Fibroblast of skin of left biceps (primary cell): ENCODE data around the gene ATP6V0D1.

Experiments
- DNase-seq, 2 experiments: peaks; one replicate each; pipeline ENCODE4 v3.0.0-alpha.2; 2013; ENCODE audit warnings: low read depth in 2 of 2

The ATP6V0D1 gene

DNA sequence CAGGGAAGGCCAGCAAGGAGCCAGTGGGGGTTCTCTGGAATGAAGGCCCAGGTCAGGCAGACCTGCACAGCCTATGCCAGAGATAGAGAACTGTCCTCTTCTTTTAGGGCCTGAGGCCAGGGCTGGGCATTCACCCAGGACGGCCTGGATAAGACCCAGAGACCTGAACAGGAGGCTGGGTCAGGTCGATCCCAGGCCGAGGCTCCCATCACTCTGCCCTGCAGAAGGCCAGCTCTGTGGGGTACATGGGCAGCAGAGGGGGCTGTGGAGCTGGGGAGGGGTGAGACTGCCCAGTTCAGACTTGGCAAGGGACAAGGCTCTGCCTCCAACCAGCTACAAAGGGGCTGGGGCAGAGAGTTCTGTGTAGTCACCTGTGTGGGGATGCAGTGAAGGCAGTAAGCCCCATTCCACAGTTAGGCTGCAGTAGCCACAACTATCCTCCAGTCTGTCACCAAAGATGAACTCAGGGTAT lies 35.5 kb downstream of the ATP6V0D1 start:
- no peak for DNase-seq

DNA sequence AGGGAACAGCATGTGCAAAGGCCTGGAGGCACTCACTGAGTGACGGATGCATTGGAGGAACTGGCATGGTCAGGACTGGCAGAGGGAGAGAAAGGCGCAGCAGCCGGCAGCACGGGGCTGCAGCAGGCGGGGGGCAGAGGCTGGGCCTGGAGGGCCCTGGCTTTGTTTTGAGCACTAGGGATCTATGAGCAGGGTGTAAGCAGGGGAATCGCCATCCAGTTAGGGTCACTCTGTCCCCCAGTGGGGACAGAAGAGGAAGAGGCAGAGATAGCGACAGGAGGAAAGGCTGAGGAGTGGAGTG lies 35.9 kb downstream of the ATP6V0D1 start:
- no peak for DNase-seq

DNA sequence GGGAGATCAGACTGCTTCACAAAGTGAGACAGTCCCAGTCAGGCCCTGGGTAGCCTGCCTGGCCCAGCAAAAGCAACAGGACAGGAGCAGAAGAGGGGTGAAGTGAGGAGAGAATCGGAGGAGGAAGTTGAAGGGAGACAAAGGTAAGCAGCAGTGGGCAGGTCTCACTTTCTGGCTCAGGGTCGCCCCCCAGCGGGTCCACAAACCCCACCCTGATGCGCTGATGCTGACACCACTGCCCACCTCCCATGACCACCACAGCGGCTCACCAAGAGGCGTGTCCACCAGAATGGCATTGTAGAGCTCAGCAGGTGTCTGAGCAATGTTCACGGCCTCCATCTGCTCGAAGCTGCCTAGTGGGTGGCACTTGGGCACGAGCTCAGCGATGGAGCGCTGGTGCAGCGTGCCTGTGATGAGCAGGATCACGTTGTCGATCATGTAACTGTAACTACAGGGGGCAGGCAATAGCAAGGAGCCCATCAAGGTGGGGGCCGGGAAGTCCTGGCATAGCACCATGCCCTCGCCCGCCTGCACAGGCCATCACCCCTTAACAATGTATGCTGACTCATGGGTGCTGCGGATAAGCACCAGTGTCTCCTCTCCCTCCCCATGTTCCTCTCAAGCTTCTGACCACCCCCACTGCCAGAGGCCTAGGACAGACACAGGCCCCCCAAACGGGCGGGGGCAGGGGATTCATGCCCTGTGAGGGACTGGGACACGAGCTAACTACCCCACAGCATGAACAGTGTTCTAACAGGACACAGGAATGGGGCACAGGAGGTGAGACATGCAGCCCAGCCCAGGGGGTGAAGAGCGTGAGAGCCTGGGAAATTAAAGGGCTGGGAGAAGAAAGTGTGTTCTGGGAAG lies 36.5 kb downstream of the ATP6V0D1 start:
- DNase-seq: no peak

DNA sequence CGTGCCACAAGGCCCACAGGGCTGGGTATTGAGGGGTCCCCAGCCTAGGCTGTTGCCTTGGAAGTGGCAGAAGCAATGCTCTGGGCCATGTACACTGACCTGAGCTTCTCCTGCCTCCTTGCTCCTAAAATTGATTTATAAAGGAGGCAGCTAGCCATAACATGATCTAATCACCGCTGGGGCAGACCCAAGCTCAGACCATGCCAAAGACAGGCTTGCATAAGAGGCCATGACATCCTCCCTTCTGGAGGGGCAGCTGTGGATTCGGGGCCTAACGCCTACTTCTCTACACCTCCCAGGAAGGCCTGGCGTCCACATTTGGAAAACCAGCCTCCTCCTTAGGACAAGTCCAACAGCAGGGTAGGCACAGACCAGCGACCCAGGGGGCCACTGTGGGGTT lies 37.7 kb downstream of the ATP6V0D1 start:
- DNase-seq: no peak

DNA sequence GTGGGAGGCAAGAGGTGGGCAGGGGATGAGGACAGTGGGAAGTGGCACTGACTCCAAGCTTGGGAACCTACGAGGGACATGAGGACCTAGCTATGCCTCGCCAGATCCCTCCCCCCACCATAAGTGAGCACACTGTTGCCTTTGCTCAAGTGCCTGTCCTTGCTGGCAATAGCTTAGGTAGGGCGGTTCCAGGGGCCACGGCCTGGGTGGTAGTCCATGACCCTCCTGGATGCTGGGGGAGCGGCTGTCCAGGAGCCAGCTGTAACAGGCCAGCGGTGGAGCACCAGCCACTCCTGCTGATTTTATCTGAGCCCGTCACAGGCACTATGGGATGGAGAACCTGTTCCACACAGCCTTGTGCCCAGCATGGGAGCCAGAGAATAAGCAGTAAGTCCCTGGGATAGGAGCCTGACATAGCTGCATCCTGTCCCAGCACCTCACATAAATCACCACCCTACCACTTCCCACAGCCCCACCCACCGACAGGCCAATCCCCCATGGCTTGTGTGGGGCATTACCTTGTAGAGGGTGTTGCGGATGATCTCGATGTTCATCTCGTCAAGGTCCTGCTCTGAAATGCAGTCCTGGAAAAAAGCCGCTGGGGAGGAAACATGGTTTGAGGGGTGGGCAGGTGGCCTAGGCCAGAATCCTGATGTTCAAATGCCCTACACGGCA lies 38.2 kb downstream of the ATP6V0D1 start:
- no peak for DNase-seq

DNA sequence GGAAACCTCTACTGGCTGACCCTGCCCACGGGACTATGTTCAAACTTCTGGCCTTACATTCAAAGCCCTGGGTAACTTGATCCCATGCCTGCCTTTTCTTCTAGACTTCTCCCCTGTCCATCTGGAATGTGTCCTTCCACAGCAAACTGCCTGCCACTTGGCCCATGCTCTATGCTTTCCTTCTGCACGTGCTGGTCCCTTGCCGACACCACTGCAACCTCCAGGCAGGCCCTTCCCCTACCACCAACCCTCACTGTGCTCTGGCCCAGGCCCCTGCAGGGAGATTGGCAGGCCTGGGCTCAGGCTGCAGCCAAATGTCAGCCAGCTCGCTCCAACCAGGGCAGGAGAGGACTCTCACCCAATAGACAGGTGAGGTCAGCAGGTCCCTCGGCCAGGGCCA lies 39.0 kb downstream of the ATP6V0D1 start:
- no peak for DNase-seq

DNA sequence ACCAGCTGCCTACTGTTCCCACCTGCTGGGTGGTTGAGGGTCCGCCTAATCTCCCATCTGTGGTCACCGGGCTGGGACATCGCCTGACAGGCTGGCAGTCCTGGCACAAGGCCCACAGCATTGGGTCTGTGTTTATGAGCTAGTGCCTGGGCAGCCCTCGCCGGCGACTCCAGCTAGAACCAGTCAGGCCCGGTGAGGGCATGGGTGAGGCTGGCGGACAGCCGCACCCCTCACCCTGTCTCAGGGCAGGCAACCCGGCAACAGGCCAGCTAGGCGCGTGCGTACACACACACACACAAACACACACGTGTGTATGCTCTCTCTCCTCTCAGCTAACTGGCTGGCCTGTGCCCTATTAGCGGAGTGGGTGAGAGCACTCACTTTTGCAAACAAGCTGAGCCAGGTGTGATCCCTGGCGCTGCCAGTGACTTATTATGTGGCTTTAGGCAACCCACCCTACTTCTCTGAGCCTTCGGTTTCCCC lies 39.6 kb downstream of the ATP6V0D1 start:
- no peak for DNase-seq

DNA sequence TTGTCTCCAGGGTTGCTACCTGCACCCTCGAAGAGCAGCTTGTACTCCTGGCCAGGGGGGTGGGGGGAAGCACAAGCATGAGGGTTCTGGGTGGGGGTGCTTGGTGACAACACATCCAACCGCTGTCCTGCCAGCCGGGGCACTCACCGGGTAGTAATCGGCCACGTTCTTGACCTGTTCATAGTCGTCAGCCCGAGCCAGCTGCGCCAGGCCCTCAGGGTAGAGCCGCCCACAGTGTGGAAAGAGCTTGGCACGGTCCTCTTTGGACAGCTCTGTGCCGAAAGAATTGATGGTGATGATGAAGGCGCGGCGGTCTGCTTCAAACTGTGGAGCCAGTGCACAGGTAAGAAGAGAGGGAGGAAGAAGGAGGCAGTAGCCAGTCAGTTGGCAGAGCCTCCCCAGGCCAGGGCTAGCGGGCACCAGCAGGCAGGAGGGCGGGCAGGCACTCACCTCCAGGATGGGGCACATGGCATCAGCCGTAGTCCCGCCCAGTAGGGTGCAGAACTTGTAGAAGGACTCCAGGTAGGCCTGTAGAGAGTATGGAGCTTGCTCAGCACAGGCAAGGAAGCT lies 42.0 kb downstream of the ATP6V0D1 start:
- no peak for DNase-seq

DNA sequence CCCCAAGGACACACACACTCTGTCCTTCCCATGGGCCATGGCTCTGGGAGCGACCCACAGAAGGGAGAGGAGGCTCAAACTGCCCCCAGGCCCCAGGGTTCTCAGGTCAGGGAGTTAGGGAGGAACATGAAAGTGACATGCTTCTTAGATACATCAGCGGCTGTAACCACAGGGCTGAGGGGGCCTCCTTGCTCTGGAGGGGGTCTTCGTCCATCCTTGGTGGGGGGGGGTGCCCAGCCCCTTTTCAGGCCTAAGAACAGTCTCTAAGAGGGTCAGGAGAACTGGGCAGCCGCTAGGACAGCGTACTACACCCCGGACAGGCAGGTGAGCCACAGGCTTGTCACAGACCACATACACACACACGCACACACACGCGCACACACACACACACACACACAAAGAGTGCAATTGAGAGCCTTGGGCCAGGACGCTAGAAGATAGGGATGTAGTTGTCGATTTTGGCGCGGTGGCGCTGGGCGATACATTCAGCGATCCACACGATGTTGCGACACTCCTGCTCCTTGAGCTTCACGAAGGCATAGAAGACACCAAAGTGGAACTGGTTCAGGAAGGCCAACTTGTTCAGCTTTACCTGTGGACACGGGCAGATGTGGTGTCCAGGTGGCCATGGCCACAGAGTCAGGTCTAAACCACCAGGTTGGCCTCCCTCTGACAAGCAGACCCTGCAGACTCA lies 42.7 kb downstream of the ATP6V0D1 start:
- DNase-seq: no peak

DNA sequence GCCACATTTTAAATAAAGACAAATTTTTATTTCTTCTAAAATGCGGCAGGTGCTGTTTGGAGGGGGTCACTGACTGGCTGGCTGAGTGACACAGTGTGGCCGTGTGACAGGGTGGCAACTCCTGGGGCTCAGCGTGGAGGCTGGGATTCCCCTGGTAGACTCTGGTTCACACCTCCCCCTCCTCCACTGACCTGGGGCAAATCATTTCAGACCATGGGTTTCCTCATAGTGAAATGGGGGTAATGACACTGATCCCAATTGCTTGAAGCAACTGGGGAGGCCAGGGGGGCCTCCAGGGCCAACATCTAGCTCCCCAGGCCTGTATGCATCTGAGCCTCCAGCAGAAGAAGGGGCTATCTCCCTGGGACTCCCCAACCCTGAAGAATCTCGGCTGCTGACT lies 43.4 kb downstream of the ATP6V0D1 start:
- DNase-seq: no peak

DNA sequence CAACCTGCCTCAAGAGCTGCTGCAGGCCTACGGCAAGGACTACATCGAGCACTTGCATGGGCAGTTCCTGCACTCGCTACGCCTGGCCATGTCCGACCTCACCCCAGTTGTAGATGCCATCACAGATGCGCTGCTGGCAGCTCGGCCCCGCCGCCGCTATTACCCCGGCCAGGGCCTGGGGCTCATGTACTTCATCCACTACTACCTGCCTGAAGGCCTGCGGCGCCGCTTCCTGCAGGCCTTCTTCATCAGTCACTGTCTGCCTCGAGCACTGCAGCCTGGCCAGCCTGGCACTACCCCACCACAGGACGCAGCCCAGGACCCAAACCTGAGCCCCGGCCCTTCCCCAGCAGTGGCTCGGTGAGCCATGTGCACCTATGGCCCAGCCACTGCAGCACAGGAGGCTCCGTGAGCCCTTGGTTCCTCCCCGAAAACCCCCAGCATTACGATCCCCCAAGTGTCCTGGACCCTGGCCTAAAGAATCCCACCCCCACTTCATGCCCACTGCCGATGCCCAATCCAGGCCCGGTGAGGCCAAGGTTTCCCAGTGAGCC lies 44.2 kb downstream of the ATP6V0D1 start:
- no peak for DNase-seq

DNA sequence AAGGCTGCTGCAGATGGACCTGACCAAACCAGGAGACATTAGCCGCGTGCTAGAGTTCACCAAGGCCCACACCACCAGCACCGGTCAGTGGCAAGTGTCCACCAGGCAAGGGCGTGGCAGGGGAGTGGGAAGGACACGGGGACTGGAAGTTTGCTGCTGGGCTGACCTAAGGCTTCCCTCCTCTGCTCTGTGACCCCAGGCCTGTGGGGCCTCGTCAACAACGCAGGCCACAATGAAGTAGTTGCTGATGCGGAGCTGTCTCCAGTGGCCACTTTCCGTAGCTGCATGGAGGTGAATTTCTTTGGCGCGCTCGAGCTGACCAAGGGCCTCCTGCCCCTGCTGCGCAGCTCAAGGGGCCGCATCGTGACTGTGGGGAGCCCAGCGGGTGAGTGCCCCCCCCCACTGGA lies 45.2 kb downstream of the ATP6V0D1 start:
- DNase-seq: no peak

DNA sequence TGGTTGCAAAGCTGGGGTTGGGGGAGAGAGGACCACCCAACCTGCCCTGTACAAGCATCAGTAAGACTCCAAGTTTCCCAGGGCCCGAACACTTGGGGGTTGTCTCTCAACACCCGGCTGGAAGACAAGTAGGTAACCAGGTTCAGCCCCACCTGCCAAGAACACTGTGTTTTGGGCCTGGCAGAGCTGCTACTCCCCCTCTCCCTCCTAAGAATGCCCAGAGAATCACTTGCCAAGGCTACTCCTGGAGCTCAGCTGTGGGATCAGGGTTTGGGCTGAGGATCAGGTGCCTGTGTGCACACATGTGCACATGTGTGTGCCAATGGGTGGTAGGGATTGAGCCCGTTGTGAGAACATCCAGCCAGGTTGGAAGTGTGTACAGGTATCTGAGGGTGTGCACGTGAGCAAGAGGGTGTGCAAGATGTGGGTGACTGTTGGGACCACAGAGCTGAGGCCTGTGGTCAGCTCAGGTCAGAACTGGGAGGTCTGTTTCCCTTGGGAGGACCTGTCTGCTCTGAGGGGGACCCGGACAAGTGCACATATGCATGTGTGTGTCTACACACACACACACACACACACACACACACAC lies 47.7 kb downstream of the ATP6V0D1 start:
- no peak for DNase-seq

DNA sequence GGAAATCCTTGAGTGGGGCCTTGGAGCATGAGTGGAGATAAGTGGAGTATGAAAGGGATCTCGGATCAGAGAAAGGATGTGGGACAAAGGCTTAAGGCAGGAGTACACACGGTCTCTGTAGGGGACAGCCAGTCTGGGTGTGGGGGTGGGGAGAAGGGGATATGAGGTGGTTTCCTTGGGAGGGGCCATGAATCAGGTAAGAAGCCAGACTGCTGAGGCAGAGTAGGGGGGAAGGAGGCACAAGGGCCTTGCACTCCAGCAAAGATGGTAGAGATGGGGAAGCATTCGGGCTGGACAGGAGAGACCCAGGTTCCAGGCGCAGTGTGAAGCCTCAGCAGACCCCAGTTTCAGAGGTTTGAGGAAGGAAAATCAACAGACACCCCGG lies 48.5 kb downstream of the ATP6V0D1 start:
- no peak for DNase-seq

DNA sequence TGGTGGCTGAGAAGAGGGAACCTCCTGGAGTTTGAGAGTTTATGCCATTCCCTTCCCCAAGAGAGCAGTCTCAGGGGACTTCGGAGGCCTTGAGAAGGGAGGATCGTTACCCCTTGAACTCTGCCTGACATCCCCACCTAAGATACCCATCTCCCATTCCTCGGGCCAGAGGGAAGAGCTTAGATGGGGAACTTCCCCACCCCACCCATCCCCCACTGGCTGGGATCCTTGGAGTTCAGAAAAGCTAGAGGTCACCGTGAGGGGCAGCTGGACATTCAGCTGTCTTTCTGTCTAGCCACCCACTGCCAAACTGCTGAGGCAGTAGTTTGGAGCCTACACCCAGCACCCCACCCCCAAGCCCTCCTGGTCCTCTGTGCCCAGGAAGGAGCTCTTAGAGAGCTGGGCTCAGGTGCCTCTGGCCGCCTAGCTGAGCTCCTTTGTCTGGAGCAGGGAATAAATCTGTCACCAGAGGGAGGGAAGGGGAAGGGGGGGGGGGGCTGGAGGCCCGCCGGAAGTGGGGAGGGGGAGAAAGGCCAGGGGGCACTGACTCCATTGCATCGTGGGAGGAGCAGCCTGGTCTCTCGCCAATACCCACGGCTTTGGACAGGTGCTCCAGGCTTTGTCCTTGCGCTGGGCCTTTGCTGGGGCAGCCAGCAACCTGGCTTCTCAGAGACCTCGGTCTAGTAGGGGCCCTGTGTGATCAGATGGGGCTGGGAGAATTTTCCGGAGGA lies 49.0 kb downstream of the ATP6V0D1 start:
- no peak for DNase-seq

DNA sequence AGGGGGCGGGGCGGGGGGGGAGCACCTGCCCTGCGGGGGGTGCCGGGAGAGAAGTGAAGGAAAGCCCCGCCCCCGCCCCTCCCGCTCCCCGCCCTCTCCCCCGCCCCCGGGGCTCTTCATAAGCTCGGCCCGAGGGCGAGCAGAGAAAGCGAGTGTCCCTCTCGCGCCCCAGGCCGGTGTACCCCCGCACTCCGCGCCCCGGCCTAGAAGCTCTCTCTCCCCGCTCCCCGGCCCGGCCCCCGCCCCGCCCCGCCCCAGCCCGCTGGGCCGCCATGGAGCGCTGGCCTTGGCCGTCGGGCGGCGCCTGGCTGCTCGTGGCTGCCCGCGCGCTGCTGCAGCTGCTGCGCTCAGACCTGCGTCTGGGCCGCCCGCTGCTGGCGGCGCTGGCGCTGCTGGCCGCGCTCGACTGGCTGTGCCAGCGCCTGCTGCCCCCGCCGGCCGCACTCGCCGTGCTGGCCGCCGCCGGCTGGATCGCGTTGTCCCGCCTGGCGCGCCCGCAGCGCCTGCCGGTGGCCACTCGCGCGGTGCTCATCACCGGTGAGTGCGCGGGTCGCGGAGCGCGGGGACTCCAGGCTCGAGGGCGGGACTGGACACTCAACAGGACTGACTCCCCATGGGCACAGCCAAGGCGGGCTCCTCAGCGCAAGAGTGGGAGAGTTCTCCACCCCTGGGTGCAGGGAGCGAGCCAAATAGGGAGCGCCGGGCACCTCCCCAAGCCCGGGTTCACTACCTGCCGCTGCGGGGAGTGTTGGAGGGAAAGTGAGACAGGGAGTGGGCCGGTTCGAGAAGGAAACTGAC lies 49.8 kb downstream of the ATP6V0D1 start, which contains the start of gene HSD11B2:
Gene HSD11B2, plus strand, starts transcription at position 145 of the 798 bp plus-strand sequence. Its CDS starts 128 bp downstream, at position 273.
- DNase-seq: no peak

DNA sequence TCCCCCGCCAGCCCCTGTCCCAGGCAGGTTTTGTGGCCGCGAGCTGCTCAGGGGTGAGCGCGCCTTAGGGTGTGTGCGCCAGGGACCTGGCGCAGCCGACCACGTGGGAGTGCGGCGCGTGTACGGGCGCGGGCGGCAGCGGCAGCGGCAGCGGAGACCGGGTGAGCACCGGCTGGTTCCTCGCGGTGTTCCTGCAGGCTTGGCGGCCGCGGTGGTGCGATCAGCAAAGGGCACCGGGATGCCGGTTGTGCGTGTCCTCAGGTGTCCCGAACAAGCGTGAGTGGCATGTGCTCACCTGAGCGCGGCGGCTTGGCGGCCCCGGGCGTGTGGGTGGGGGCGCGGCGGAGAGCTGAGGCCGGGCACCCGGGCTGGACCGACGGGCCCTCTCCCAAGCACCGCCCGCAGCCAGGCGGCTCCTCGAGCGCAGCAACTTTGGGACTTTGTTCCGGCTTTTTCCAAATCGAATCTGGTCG lies 50.4 kb downstream of the ATP6V0D1 start:
- DNase-seq: no peak

DNA sequence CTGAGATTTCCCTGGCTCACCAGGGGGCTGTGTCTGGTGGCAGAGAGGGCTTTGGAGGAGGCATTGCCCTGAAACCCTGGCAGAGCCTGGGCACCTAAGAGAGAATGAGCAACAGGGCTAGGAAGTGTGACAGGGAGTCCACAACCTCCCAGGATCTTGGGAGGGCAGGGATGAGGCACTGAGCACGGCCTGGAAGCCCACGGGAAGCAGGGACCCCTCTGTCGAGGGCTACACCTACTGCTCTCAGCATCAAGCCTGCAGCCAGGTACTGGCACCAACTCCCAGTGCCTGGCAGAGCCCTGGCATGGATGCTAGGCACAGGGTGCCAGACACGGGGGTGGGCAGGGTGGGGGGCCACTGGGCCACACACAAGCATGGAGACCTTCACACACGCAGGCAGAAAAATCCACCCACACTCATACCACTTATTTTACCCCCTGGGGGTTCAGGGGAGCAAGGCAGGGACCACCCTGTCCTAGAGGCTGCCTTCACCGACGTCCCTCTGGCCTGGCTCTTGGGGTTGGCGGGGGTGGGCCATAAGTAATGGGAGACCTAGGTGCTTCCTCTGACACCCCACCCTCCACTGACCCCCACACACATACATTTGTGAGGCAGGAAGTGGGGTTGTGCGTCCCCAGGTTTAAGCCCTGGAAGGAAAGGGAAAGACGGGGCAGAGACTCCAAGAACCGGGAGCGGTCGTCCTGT lies 51.0 kb downstream of the ATP6V0D1 start:
- no peak for DNase-seq
